SK-N-SH (cell line): Measurements from ENCODE around the gene GLIS1. TPM values are rescaled to one million over a fixed set of nuclear protein-coding genes. Genes with fewer than 3 reads are reported as not detected.

Source experiments
- CTCF ChIA-PET: fragments of 300-600, 350-600 bp; formaldehyde crosslinking; extraction: SDS; loops from one replicate; lab custom pipeline; 2021; lab: Yijun Ruan, JAX
- POLR2A ChIA-PET: fragments of 350-600 bp; sonication (Branson Sonifier 250); formaldehyde crosslinking; extraction: SDS; loops from one replicate; lab custom pipeline; 2020; ENCODE audit warnings: antibody characterized with exemption, inconsistent platforms; lab: Yijun Ruan, JAX
- DNase-seq: peaks from one replicate; pipeline ENCODE4 v3.0.0; 2012
- H2AFZ ChIP-seq: fragments of 200-600 bp; sonication (generic); 2 replicates; pipeline ENCODE4 v1.8.1; 2016; ENCODE audit warnings: antibody characterized with exemption, mild to moderate bottlenecking, low read depth
- H3F3A ChIP-seq: fragments of 200-600 bp; sonication (generic); replicated peaks from 2 replicates; pipeline ENCODE3; 2016; ENCODE audit warnings: antibody characterized with exemption, mild to moderate bottlenecking; ENCODE audit not compliant: insufficient read depth
- H3K27ac ChIP-seq, 2 experiments: fragments of 200-500 bp in 1 of 2; fragments of 200-600 bp in 1 of 2; sonication (Bioruptor generic) in 1 of 2; sonication (generic), shearing (Covaris generic) in 1 of 2; 2 replicates each; pipeline versions ENCODE4 v1.5.1 to v1.6.1; 2014 to 2016; ENCODE audit warnings: low read depth in 2 of 2, inconsistent platforms in 1 of 2, low read length in 1 of 2, mild to moderate bottlenecking in 1 of 2, mixed read lengths in 1 of 2
- H3K27me3 ChIP-seq: fragments of 200-600 bp; sonication (generic), shearing (Covaris generic); 2 replicates; pipeline ENCODE4 v1.6.1; 2016; ENCODE audit warnings: mixed run types; ENCODE audit not compliant: insufficient read depth
- H3K36me3 ChIP-seq, 2 experiments: fragments of 200-500 bp in 1 of 2; fragments of 200-600 bp in 1 of 2; sonication (Bioruptor generic) in 1 of 2; sonication (generic) in 1 of 2; replicated peaks in 1 of 2; 2 replicates each; pipeline versions ENCODE3 to v1.5.1; 2014 to 2016; ENCODE audit warnings: low read length in 1 of 2, mild to moderate bottlenecking in 1 of 2; ENCODE audit not compliant: insufficient read depth in 2 of 2, control insufficient read depth in 1 of 2
- H3K4me1 ChIP-seq, 2 experiments: fragments of 200-500 bp in 1 of 2; fragments of 200-600 bp in 1 of 2; sonication (Bioruptor generic) in 1 of 2; sonication (generic), shearing (Covaris generic) in 1 of 2; 2 replicates each; pipeline versions ENCODE4 v1.5.1 to v1.6.1; 2014 to 2016; ENCODE audit warnings: low read depth in 1 of 2, low read length in 1 of 2, mixed run types in 1 of 2; ENCODE audit not compliant: insufficient read depth in 2 of 2, control insufficient read depth in 1 of 2
- H3K4me2 ChIP-seq: fragments of 200-600 bp; sonication (generic), shearing (Covaris generic); 2 replicates; pipeline ENCODE4 v1.6.1; 2017; ENCODE audit warnings: mixed run types
- H3K4me3 ChIP-seq, 2 experiments: fragments of 200-500 bp in 1 of 2; fragments of 200-600 bp in 1 of 2; sonication (Bioruptor generic) in 1 of 2; sonication (generic), shearing (Covaris generic) in 1 of 2; 2 replicates each; pipeline versions ENCODE4 v1.5.1 to v1.8.1; 2014 to 2016; ENCODE audit warnings: low read depth in 2 of 2, inconsistent platforms in 1 of 2, low read length in 1 of 2, mild to moderate bottlenecking in 1 of 2, mixed read lengths in 1 of 2, moderate library complexity in 1 of 2
- H3K79me2 ChIP-seq: fragments of 200-600 bp; sonication (generic); 2 replicates; pipeline ENCODE4 v1.8.1; 2017; ENCODE audit warnings: mild to moderate bottlenecking; ENCODE audit not compliant: insufficient read depth
- H3K9ac ChIP-seq: fragments of 200-600 bp; sonication (generic); 2 replicates; pipeline ENCODE4 v1.6.1; 2017; ENCODE audit warnings: mixed run types
- H3K9me2 ChIP-seq: fragments of 200-600 bp; sonication (generic); 2 replicates; pipeline ENCODE4 v1.6.1; 2017; ENCODE audit warnings: mixed run types
- H3K9me3 ChIP-seq: fragments of 200-600 bp; sonication (generic); 2 replicates; pipeline ENCODE4 v1.6.1; 2017; ENCODE audit warnings: mixed run types, mild to moderate bottlenecking, moderate library complexity
- H4K20me1 ChIP-seq: fragments of 200-600 bp; sonication (generic); 2 replicates; pipeline ENCODE4 v1.6.1; 2017; ENCODE audit warnings: mild to moderate bottlenecking, mixed run types; ENCODE audit not compliant: insufficient read depth
- CTCF ChIP-seq: fragments of 200-600 bp; sonication (generic); IDR thresholded peaks from 2 replicates; pipeline ENCODE4 v1.6.1; 2017; ENCODE audit warnings: antibody characterized with exemption, mild to moderate bottlenecking, moderate library complexity
- ELF1 ChIP-seq: IDR thresholded peaks from 2 replicates; pipeline ENCODE4 v1.4.0; 2012
- EP300 ChIP-seq, 2 experiments: IDR thresholded peaks; 2 replicates each; pipeline versions ENCODE4 v1.4.0 to v1.6.1; 2012; ENCODE audit warnings: borderline replicate concordance in 1 of 2, low read depth in 1 of 2, low read length in 1 of 2
- EZH2phosphoT487 ChIP-seq: fragments of 200-600 bp; sonication (generic); IDR thresholded peaks from 2 replicates; pipeline ENCODE4 v1.6.1; 2017; ENCODE audit warnings: low read depth, mixed run types, mild to moderate bottlenecking, antibody characterized with exemption, moderate library complexity, borderline replicate concordance
- FOSL2 ChIP-seq: IDR thresholded peaks from 2 replicates; pipeline ENCODE4 v1.4.0; 2012; ENCODE audit warnings: low read depth, mild to moderate bottlenecking, moderate library complexity, borderline replicate concordance
- FOXM1 ChIP-seq: IDR thresholded peaks from 2 replicates; pipeline ENCODE4 v1.4.0; 2012; ENCODE audit warnings: low read depth, mild to moderate bottlenecking
- MEF2A ChIP-seq: IDR thresholded peaks from 2 replicates; pipeline ENCODE4 v1.4.0; 2012; ENCODE audit warnings: low read depth, borderline replicate concordance
- NFIC ChIP-seq: IDR thresholded peaks from 2 replicates; pipeline ENCODE4 v1.4.0; 2012; ENCODE audit warnings: borderline replicate concordance
- NRF1 ChIP-seq: IDR thresholded peaks from 2 replicates; pipeline ENCODE4 v1.6.1; 2012; ENCODE audit warnings: low read depth, mild to moderate bottlenecking, low read length
- PBX3 ChIP-seq: IDR thresholded peaks from 2 replicates; pipeline ENCODE4; 2012
- RCOR1 ChIP-seq: fragments of 150-350 bp; IDR thresholded peaks from 2 replicates; pipeline ENCODE4 v1.6.1; 2017; ENCODE audit warnings: antibody characterized with exemption, low read length
- REST ChIP-seq: IDR thresholded peaks from 2 replicates; pipeline ENCODE4 v1.6.1; 2012; ENCODE audit warnings: mild to moderate bottlenecking, low read depth, low read length, moderate library complexity
- TAF1 ChIP-seq: IDR thresholded peaks from 2 replicates; pipeline ENCODE4 v1.6.1; 2012; ENCODE audit warnings: low read depth, mild to moderate bottlenecking, low read length, moderate library complexity, borderline replicate concordance
- TCF12 ChIP-seq: IDR thresholded peaks from 2 replicates; pipeline ENCODE4 v1.4.0; 2012
- USF1 ChIP-seq: IDR thresholded peaks from 2 replicates; pipeline ENCODE4 v1.4.0; 2012; ENCODE audit warnings: low read depth, borderline replicate concordance
- USF2 ChIP-seq: fragments of 150-350 bp; IDR thresholded peaks from 2 replicates; pipeline ENCODE4 v1.6.1; 2017; ENCODE audit warnings: antibody characterized with exemption, low read length, low read depth, borderline replicate concordance
- ZBTB33 ChIP-seq: IDR thresholded peaks from 2 replicates; pipeline ENCODE4 v1.4.0; 2012; ENCODE audit warnings: low read depth, borderline replicate concordance
- WGBS: methylation state at CpG from one replicate; pipeline ENCODE4 v1.1.6; 2017; ENCODE audit warnings: low lambda C conversion rate; 5-methylcytosine and 5-hydroxymethylcytosine counted together
- polyA plus RNA-seq, 3 experiments: library from polyadenylated mRNA; depleted of rRNA; stranded (reverse); fragments of >200 nt; gene quantifications; 2 replicates each; pipeline ENCODE4 v1.2.3, GENCODE V29; 2012

Gene GLIS1
- polyA plus RNA-seq, 1 of the 3 experiments (the other 2 are of a cell fraction) = 0.13 TPM

- Histone ChIP-seq H3F3A (no peaks in the 10 kb centered on the region), H2AFZ (no peak overlapping the region), H3K9me3 (no peaks in the 10 kb centered on the region)
- CTCF ChIA-PET = interaction anchor here (1.8 to 2.3 kb wide), 3 partner anchors 9 to 64 kb away, joined by 4 to 5 read pairs (median 4); no protein-coding TSS in a partner anchor
- TF ChIP-seq NFIC (no peak), REST (no peak), FOSL2 (no peak), RCOR1 (no peak), EZH2phosphoT487 (no peak), ELF1 (no peak), NRF1 (no peak), CTCF (no peak), TCF12 (no peak), FOXM1 (no peak), ZBTB33 (no peak), MEF2A (no peak), TAF1 (no peak), EP300 (IDR thresholded peaks at IDR 0.05; ENCODE audit: borderline replicate concordance in 1 of 2, low read depth in 1 of 2, low read length in 1 of 2) (no peak), USF2 (no peak), USF1 (no peak), PBX3 (no peak)
- TF ChIP-seq, all 33 proteins: peak for 0
- H3K36me3 ChIP-seq = no peaks in the 10 kb centered on the region
- peak; percentile 18 for DNase-seq
- H3K4me1 ChIP-seq = peaks cover 0 to 36% of the 10 kb centered on the region in 2 experiments; a peak in 1 of 4 replicates
- no peak overlapping the region for H3K4me3 ChIP-seq
- 63% methylated on average over 7 of the region's 7 CpGs for WGBS
- no peak overlapping the region for H3K9ac ChIP-seq
- H3K4me2 ChIP-seq = no peak overlapping the region
- H3K9me2 ChIP-seq = no peaks in the 10 kb centered on the region
- POLR2A ChIA-PET = no interaction called here
- H3K27me3 ChIP-seq = no peaks in the 10 kb centered on the region
- no peaks in the 10 kb centered on the region for H4K20me1 ChIP-seq
- H3K79me2 ChIP-seq = no peaks in the 10 kb centered on the region
- no peak overlapping the region; a peak in 1 of 4 replicates for H3K27ac ChIP-seq
Observed at GRCh38 chr1:53550201-53550741, 188.7 kb downstream of the GLIS1 start.
